ENCODE results near the gene KLK5.
A peak's percentile ranks its signal among the peaks of the same experiment; 100 is the strongest.
"Not testable (repeated sequence)": the region's sequence is repeated elsewhere in the genome, so short reads cannot be mapped to it uniquely, and the experiment has no call there.

The KLK5 gene

GRCh38 chr19:50922317-50922853 lies 30.5 kb downstream of the KLK5 start:
- DNase-seq (ENCODE audit: low read depth in 2 of 2), result peak; percentile 38 to 46

GRCh38 chr19:50921426-50922316 lies 31.2 kb downstream of the KLK5 start:
- DNase-seq (ENCODE audit: low read depth in 2 of 2), result no peak

GRCh38 chr19:50916069-50916468 lies 36.8 kb downstream of the KLK5 start:
- DNase-seq (ENCODE audit: low read depth in 2 of 2), result no peak

GRCh38 chr19:50912727-50913716 lies 39.8 kb downstream of the KLK5 start:
- DNase-seq (ENCODE audit: low read depth in 2 of 2), result no peak

GRCh38 chr19:50912102-50912599 lies 40.7 kb downstream of the KLK5 start:
- DNase-seq (ENCODE audit: low read depth in 2 of 2), result no peak

GRCh38 chr19:50911206-50912101 lies 41.4 kb downstream of the KLK5 start, which contains the start of gene KLK4:
TSS of gene KLK4 (minus strand) at chr19:50911395. CDS start at chr19:50910738, 657 bp downstream.
- DNase-seq (ENCODE audit: low read depth in 2 of 2), result no peak

GRCh38 chr19:50910722-50911121 lies 42.1 kb downstream of the KLK5 start:
- DNase-seq (ENCODE audit: low read depth in 2 of 2), result no peak

GRCh38 chr19:50909240-50910070 lies 43.4 kb downstream of the KLK5 start:
- no peak for DNase-seq (ENCODE audit: low read depth in 2 of 2)

GRCh38 chr19:50908336-50908735 lies 44.5 kb downstream of the KLK5 start:
- DNase-seq (ENCODE audit: low read depth in 2 of 2), result no peak

- no peak for DNase-seq (ENCODE audit: low read depth in 2 of 2)
Observed at GRCh38 chr19:50906217-50906616, 46.6 kb downstream of the KLK5 start.

GRCh38 chr19:50902640-50903039 lies 50.2 kb downstream of the KLK5 start:
- DNase-seq (ENCODE audit: low read depth in 2 of 2), result no peak

GRCh38 chr19:50899569-50899968 lies 53.3 kb downstream of the KLK5 start:
- DNase-seq (ENCODE audit: low read depth in 2 of 2), result no peak

GRCh38 chr19:50898018-50898417 lies 54.8 kb downstream of the KLK5 start:
- no peak for DNase-seq (ENCODE audit: low read depth in 2 of 2)

GRCh38 chr19:50897612-50898011 lies 55.2 kb downstream of the KLK5 start:
- no peak for DNase-seq (ENCODE audit: low read depth in 2 of 2)

GRCh38 chr19:50897191-50897607 lies 55.6 kb downstream of the KLK5 start:
- DNase-seq (ENCODE audit: low read depth in 2 of 2), result no peak

- DNase-seq (ENCODE audit: low read depth in 2 of 2), result no peak
Observed at GRCh38 chr19:50896591-50897190, 56.1 kb downstream of the KLK5 start.

- not testable (repeated sequence) for DNase-seq (ENCODE audit: low read depth in 2 of 2)
Observed at GRCh38 chr19:50896089-50896590, 56.7 kb downstream of the KLK5 start.

- DNase-seq (ENCODE audit: low read depth in 2 of 2), result no peak
Observed at GRCh38 chr19:50894478-50895356, 58.1 kb downstream of the KLK5 start.
